Subcutaneous abdominal adipose tissue (tissue), 5 donors: ENCODE results near the gene SUCNR1.

Experiments used
- H3K27ac ChIP-seq: one replicate; pipeline ENCODE4 v1.7.0; 2013; ENCODE audit warnings: low read depth, mild to moderate bottlenecking, inconsistent platforms, low read length, moderate library complexity
- H3K27me3 ChIP-seq, 5 donors: one replicate each; pipeline ENCODE4 v1.7.0; 2013; ENCODE audit warnings: low read length in 5 of 5, inconsistent platforms in 1 of 5; ENCODE audit not compliant: control insufficient read depth in 5 of 5, insufficient read depth in 4 of 5
- H3K36me3 ChIP-seq, 5 donors: one replicate each; pipeline ENCODE4 v1.7.0; 2013; ENCODE audit warnings: low read length in 5 of 5; ENCODE audit not compliant: control insufficient read depth in 5 of 5, insufficient read depth in 5 of 5
- H3K4me1 ChIP-seq, 5 donors: one replicate each; pipeline ENCODE4 v1.7.0; 2013; ENCODE audit warnings: low read length in 5 of 5, mild to moderate bottlenecking in 3 of 5, moderate library complexity in 1 of 5; ENCODE audit not compliant: control insufficient read depth in 5 of 5, insufficient read depth in 5 of 5
- H3K4me3 ChIP-seq, 5 donors: one replicate each; pipeline ENCODE4 v1.7.0; 2013; ENCODE audit warnings: low read length in 5 of 5, low read depth in 1 of 5
- H3K9ac ChIP-seq, 5 donors: one replicate each; pipeline ENCODE4 v1.7.0; 2013; ENCODE audit warnings: low read length in 5 of 5, mild to moderate bottlenecking in 4 of 5, moderate library complexity in 3 of 5
- H3K9me3 ChIP-seq, 5 donors: one replicate each; pipeline ENCODE4 v1.7.0; 2013; ENCODE audit warnings: low read length in 5 of 5; ENCODE audit not compliant: control insufficient read depth in 5 of 5
- donor health status: healthy.
- donor health status: healthy.
- donor health status: healthy.
- donor health status: healthy.
- donor health status: healthy.

The SUCNR1 gene

GRCh38 chr3:151900460-151900859 is 27.0 kb downstream of the SUCNR1 start:
- Histone ChIP-seq H3K27ac (no peak overlapping the region), H3K36me3 (no peaks in the 10 kb centered on the region), H3K9me3 (no peaks in the 10 kb centered on the region), H3K27me3 (no peaks in the 10 kb centered on the region), H3K4me3 (no peak overlapping the region), H3K4me1 (peaks cover 0 to 33% (median 12%) of the 10 kb centered on the region in 5 donors), H3K9ac (no peak overlapping the region)

- Histone ChIP-seq H3K27ac (no peak overlapping the region), H3K9ac (no peak overlapping the region), H3K9me3 (no peaks in the 10 kb centered on the region), H3K27me3 (no peaks in the 10 kb centered on the region), H3K36me3 (no peaks in the 10 kb centered on the region), H3K4me1 (peaks cover 0 to 33% (median 12%) of the 10 kb centered on the region in 5 donors), H3K4me3 (no peak overlapping the region)
Observed at GRCh38 chr3:151900884-151901643, 27.6 kb downstream of the SUCNR1 start.

GRCh38 chr3:151901644-151902285 is 28.3 kb downstream of the SUCNR1 start:
- Histone ChIP-seq H3K27me3 (no peaks in the 10 kb centered on the region), H3K4me1 (peaks cover 0 to 33% (median 12%) of the 10 kb centered on the region in 5 donors), H3K4me3 (no peak overlapping the region), H3K36me3 (no peaks in the 10 kb centered on the region), H3K9ac (no peak overlapping the region), H3K9me3 (no peaks in the 10 kb centered on the region), H3K27ac (peak overlapping the region; percentile 3)

- Histone ChIP-seq H3K27ac (no peak overlapping the region), H3K4me1 (peaks cover 0 to 33% (median 12%) of the 10 kb centered on the region in 5 donors), H3K36me3 (no peaks in the 10 kb centered on the region), H3K27me3 (no peaks in the 10 kb centered on the region), H3K9me3 (no peaks in the 10 kb centered on the region), H3K4me3 (no peak overlapping the region), H3K9ac (no peak overlapping the region)
Observed at GRCh38 chr3:151903501-151903991, 30.1 kb downstream of the SUCNR1 start.

GRCh38 chr3:151905647-151906046 is 32.2 kb downstream of the SUCNR1 start:
- Histone ChIP-seq H3K4me1 (peaks cover 0 to 33% (median 12%) of the 10 kb centered on the region in 5 donors), H3K27ac (no peak overlapping the region), H3K4me3 (no peak overlapping the region), H3K36me3 (no peaks in the 10 kb centered on the region), H3K27me3 (no peaks in the 10 kb centered on the region), H3K9ac (no peak overlapping the region), H3K9me3 (no peaks in the 10 kb centered on the region)

GRCh38 chr3:151906751-151907150 is 33.3 kb downstream of the SUCNR1 start:
- H3K27me3 ChIP-seq = no peaks in the 10 kb centered on the region
- H3K27ac ChIP-seq = no peak overlapping the region
- no peaks in the 10 kb centered on the region for H3K9me3 ChIP-seq
- no peak overlapping the region for H3K9ac ChIP-seq
- no peak overlapping the region for H3K4me3 ChIP-seq
- peaks cover 0 to 26% (median 12%) of the 10 kb centered on the region in 5 donors for H3K4me1 ChIP-seq
- H3K36me3 ChIP-seq = no peaks in the 10 kb centered on the region

GRCh38 chr3:151908399-151908798 is 35.0 kb downstream of the SUCNR1 start:
- no peaks in the 10 kb centered on the region for H3K36me3 ChIP-seq
- H3K4me1 ChIP-seq = peaks cover 0 to 12% (median 4%) of the 10 kb centered on the region in 5 donors
- H3K4me3 ChIP-seq = no peak overlapping the region
- H3K9me3 ChIP-seq = no peaks in the 10 kb centered on the region
- H3K27ac ChIP-seq = no peak overlapping the region
- no peak overlapping the region for H3K9ac ChIP-seq
- H3K27me3 ChIP-seq = no peaks in the 10 kb centered on the region

GRCh38 chr3:151909681-151910405 is 36.4 kb downstream of the SUCNR1 start:
- Histone ChIP-seq H3K27me3 (no peaks in the 10 kb centered on the region), H3K4me1 (no peaks in the 10 kb centered on the region), H3K9me3 (no peaks in the 10 kb centered on the region), H3K9ac (no peak overlapping the region), H3K4me3 (no peak overlapping the region), H3K36me3 (no peaks in the 10 kb centered on the region), H3K27ac (no peak overlapping the region)

GRCh38 chr3:151911462-151911861 is 38.0 kb downstream of the SUCNR1 start:
- Histone ChIP-seq H3K4me1 (no peaks in the 10 kb centered on the region), H3K36me3 (no peaks in the 10 kb centered on the region), H3K27me3 (no peaks in the 10 kb centered on the region), H3K27ac (no peak overlapping the region), H3K9ac (no peak overlapping the region), H3K4me3 (no peak overlapping the region), H3K9me3 (no peaks in the 10 kb centered on the region)

- Histone ChIP-seq H3K9me3 (no peaks in the 10 kb centered on the region), H3K9ac (no peak overlapping the region), H3K4me3 (no peak overlapping the region), H3K27me3 (no peaks in the 10 kb centered on the region), H3K4me1 (no peaks in the 10 kb centered on the region), H3K36me3 (no peaks in the 10 kb centered on the region), H3K27ac (no peak overlapping the region)
Observed at GRCh38 chr3:151912028-151912427, 38.6 kb downstream of the SUCNR1 start.
